Keratinocyte (primary cell): ENCODE results near the gene CCDC170. TPM values are rescaled to one million over a fixed set of nuclear protein-coding genes. Genes with fewer than 3 reads are reported as not detected.

Source experiments
- DNase-seq: peaks from one replicate; pipeline ENCODE4 v3.0.0-alpha.2; 2011; ENCODE audit warnings: low read depth, missing footprints, low spot score
- FAIRE-seq: peaks from 2 replicates; lab custom pipeline; 2011; peaks lifted over from hg19 to GRCh38; lab: Jason Lieb, UNC
- H2AFZ ChIP-seq: 2 replicates; pipeline ENCODE4 v1.6.0; 2012; ENCODE audit warnings: low read length, control low read depth, inconsistent platforms; ENCODE audit not compliant: control insufficient read depth
- H3K27ac ChIP-seq: 2 replicates; pipeline ENCODE4 v1.5.1; 2011; ENCODE audit warnings: low read length; ENCODE audit not compliant: control insufficient read depth, insufficient read depth
- H3K27me3 ChIP-seq: 3 replicates; pipeline ENCODE4 v1.6.0; 2011; ENCODE audit warnings: low read length; ENCODE audit not compliant: control insufficient read depth, insufficient read depth; ENCODE audit errors: extremely low read depth
- H3K36me3 ChIP-seq, 2 experiments: 2 replicates in 1 of 2; 3 replicates in 1 of 2; pipeline ENCODE4 v1.5.1; 2011; ENCODE audit warnings: low read length in 2 of 2, mild to moderate bottlenecking in 1 of 2; ENCODE audit not compliant: control insufficient read depth in 2 of 2, insufficient read depth in 2 of 2; ENCODE audit errors: extremely low read depth in 1 of 2
- H3K4me1 ChIP-seq: 3 replicates; pipeline ENCODE4 v1.5.1; 2011; ENCODE audit warnings: low read length; ENCODE audit not compliant: control insufficient read depth, insufficient read depth; ENCODE audit errors: extremely low read depth
- H3K4me2 ChIP-seq: 3 replicates; pipeline ENCODE4 v1.6.0; 2011; ENCODE audit warnings: low read depth, low read length; ENCODE audit not compliant: control insufficient read depth, insufficient read depth; ENCODE audit errors: extremely low read depth
- H3K4me3 ChIP-seq, 3 experiments: fragments of 200-600 bp in 1 of 3; sonication (generic) in 1 of 3; 2 replicates in 2 of 3; 3 replicates in 1 of 3; pipeline ENCODE4 v1.5.1; 2011 to 2016; ENCODE audit warnings: low read length in 3 of 3, mild to moderate bottlenecking in 3 of 3, control low read depth in 2 of 3, inconsistent platforms in 1 of 3, low read depth in 1 of 3, mixed read lengths in 1 of 3, mixed run types in 1 of 3, moderate library complexity in 1 of 3; ENCODE audit not compliant: control insufficient read depth in 2 of 3, insufficient read depth in 2 of 3; ENCODE audit errors: extremely low read depth in 1 of 3
- H3K79me2 ChIP-seq: 2 replicates; pipeline ENCODE4 v1.6.0; 2012; ENCODE audit warnings: low read length; ENCODE audit not compliant: control insufficient read depth, insufficient read depth
- H3K9ac ChIP-seq: 3 replicates; pipeline ENCODE4 v1.6.0; 2011; ENCODE audit warnings: low read length; ENCODE audit not compliant: control insufficient read depth, insufficient read depth; ENCODE audit errors: extremely low read depth
- H3K9me1 ChIP-seq: 3 replicates; pipeline ENCODE4 v1.6.0; 2011; ENCODE audit warnings: low read length; ENCODE audit not compliant: control insufficient read depth, insufficient read depth; ENCODE audit errors: extremely low read depth
- H3K9me3 ChIP-seq: 2 replicates; pipeline ENCODE4 v1.5.1; 2012; ENCODE audit warnings: low read depth, low read length; ENCODE audit not compliant: control insufficient read depth
- H4K20me1 ChIP-seq: 3 replicates; pipeline ENCODE4 v1.6.0; 2011; ENCODE audit warnings: low read length; ENCODE audit not compliant: control insufficient read depth, insufficient read depth; ENCODE audit errors: extremely low read depth
- CTCF ChIP-seq, 3 experiments: IDR thresholded peaks in 1 of 3; conservative IDR thresholded peaks in 1 of 3; optimal IDR thresholded peaks in 1 of 3; 2 replicates in 2 of 3; 3 replicates in 1 of 3; pipeline versions ENCODE3 to v1.5.1; 2011; ENCODE audit warnings: low read length in 3 of 3, mild to moderate bottlenecking in 3 of 3, moderate library complexity in 2 of 3, control low read depth in 1 of 3, inconsistent platforms in 1 of 3; ENCODE audit not compliant: insufficient read depth in 2 of 3; ENCODE audit errors: extremely low read depth in 1 of 3
- EZH2 ChIP-seq: IDR thresholded peaks from one replicate; pipeline ENCODE4 v1.6.1; 2012; ENCODE audit warnings: inconsistent platforms, mild to moderate bottlenecking, low read length, moderate library complexity
- dilution Hi-C: fragments of 300-500 bp; cut with MboI; formaldehyde crosslinking; loops from one replicate; pipeline ENCODE4 v1.7.0; 2020; ENCODE audit warnings: low sequenced_read_pairs; ENCODE audit not compliant: extremely low pct_ligation_motif_present
- polyA plus RNA-seq, 5 experiments: library from polyadenylated mRNA; depleted of rRNA in 3 of 5; stranded (reverse) in 3 of 5; stranded (forward) in 1 of 5; unstranded in 1 of 5; fragments of >200 nt; gene quantifications; 1 replicate in 1 of 5; 2 replicates in 3 of 5; 3 replicates in 1 of 5; pipeline versions ENCODE4 v1.2.1 to v1.2.3, GENCODE V29; 2011 to 2012; ENCODE audit warnings: missing spikeins in 2 of 5, low read depth in 1 of 5, low replicate concordance in 1 of 5

Gene CCDC170
- polyA plus RNA-seq, 1 donor (not counting 4 experiments of a cell fraction or from before 2014, with no cell fraction given) = 0.10 TPM

- Histone ChIP-seq H3K4me1 (no peaks in the 10 kb centered on the region), H3K79me2 (no peaks in the 10 kb centered on the region), H3K27ac (no peak overlapping the region), H3K4me2 (no peak overlapping the region), H4K20me1 (no peaks in the 10 kb centered on the region), H3K36me3 (no peaks in the 10 kb centered on the region), H3K9me1 (no peaks in the 10 kb centered on the region), H3K27me3 (no peaks in the 10 kb centered on the region), H2AFZ (no peak overlapping the region), H3K9ac (no peak overlapping the region), H3K4me3 (no peak overlapping the region), H3K9me3 (no peaks in the 10 kb centered on the region)
- dilution Hi-C loops = no loop called here
- no peak for FAIRE-seq
- TF ChIP-seq CTCF (optimal IDR thresholded peaks at IDR 0.05 in 1 of 3, IDR thresholded peaks at IDR 0.05 in 1 of 3, conservative IDR thresholded peaks at IDR 0.05 in 1 of 3; ENCODE audit: extremely low read depth in 1 of 3, insufficient read depth in 2 of 3, low read length in 3 of 3) = no peak
- no peak for TF ChIP-seq EZH2
- DNase-seq = no peak
These were observed 15.2 kb downstream of the CCDC170 start for GRCh38 chr6:151509048-151509447.

GRCh38 chr6:151512481-151512880 is 18.7 kb downstream of the CCDC170 start:
- Histone ChIP-seq H3K27me3 (no peaks in the 10 kb centered on the region), H3K9me3 (no peaks in the 10 kb centered on the region)
- no peak for FAIRE-seq

More at GRCh38 chr6:151512481-151512880, 18.7 kb downstream of the CCDC170 start:
- H3K4me3 ChIP-seq = no peak overlapping the region
- no peak overlapping the region for H3K4me2 ChIP-seq
- no peaks in the 10 kb centered on the region for H3K79me2 ChIP-seq
- H3K27ac ChIP-seq = no peak overlapping the region
- no peaks in the 10 kb centered on the region for H4K20me1 ChIP-seq
- H3K4me1 ChIP-seq = peaks cover 5% of the 10 kb centered on the region
- no peak for TF ChIP-seq EZH2
- no peak for TF ChIP-seq CTCF (optimal IDR thresholded peaks at IDR 0.05 in 1 of 3, IDR thresholded peaks at IDR 0.05 in 1 of 3, conservative IDR thresholded peaks at IDR 0.05 in 1 of 3; ENCODE audit: extremely low read depth in 1 of 3, insufficient read depth in 2 of 3, low read length in 3 of 3)
- dilution Hi-C loops = no loop called here
- DNase-seq = no peak
- H3K9me1 ChIP-seq = no peaks in the 10 kb centered on the region
- no peak overlapping the region for H3K9ac ChIP-seq
- H3K36me3 ChIP-seq = no peaks in the 10 kb centered on the region
- H2AFZ ChIP-seq = no peak overlapping the region
